K562 (cell line): Measurements from ENCODE around the gene ACTR3C.

Experiments
- CTCF ChIP-seq, 3 experiments: IDR thresholded peaks in 2 of 3; conservative IDR thresholded peaks in 1 of 3; 2 replicates each; pipeline ENCODE4 v1.5.1; 2011 to 2012; ENCODE audit warnings: low read length in 3 of 3, mild to moderate bottlenecking in 3 of 3, control low read depth in 2 of 3, improper control_type of control experiment in 1 of 3, inconsistent platforms in 1 of 3, low read depth in 1 of 3, mixed read lengths in 1 of 3, moderate library complexity in 1 of 3; ENCODE audit not compliant: insufficient read depth in 2 of 3
- ETS1 ChIP-seq: conservative IDR thresholded peaks from 2 replicates; pipeline ENCODE4 v1.6.1; 2011; ENCODE audit warnings: low read depth, mild to moderate bottlenecking, low read length; ENCODE audit not compliant: control insufficient read depth
- RBFOX2 ChIP-seq: fragments of 200-400 bp; formaldehyde crosslinking; IDR thresholded peaks from 2 replicates; pipeline ENCODE4 v1.6.1; 2017; ENCODE audit warnings: low read depth, mild to moderate bottlenecking, low read length, moderate library complexity
- STAG1 ChIP-seq: sonication (generic); formaldehyde crosslinking; IDR thresholded peaks from 2 replicates; pipeline ENCODE4 v1.5.0; 2020; ENCODE audit warnings: missing genetic modification reagents, borderline replicate concordance
- ZNF121 ChIP-seq: sonication (generic); formaldehyde crosslinking; conservative IDR thresholded peaks from 2 replicates; pipeline ENCODE4 v1.8.0; 2022; ENCODE audit warnings: missing genetic modification reagents
- ZNF23 ChIP-seq: fragments of 250-450 bp; sonication (Bioruptor Pico); IDR thresholded peaks from 2 replicates; pipeline ENCODE4 v1.4.0; 2020; ENCODE audit warnings: mild to moderate bottlenecking

- TF ChIP-seq CTCF (IDR thresholded peaks at IDR 0.05 in 2 of 3, conservative IDR thresholded peaks at IDR 0.05 in 1 of 3; ENCODE audit: insufficient read depth in 2 of 3, low read depth in 1 of 3, low read length in 3 of 3) = peak; percentile 63 to 78 (median 63); a peak in 4 of 6 replicates
- TF ChIP-seq STAG1 (CRISPR knock-in tag) = no peak
- TF ChIP-seq ZNF121 = peak; percentile 55
- peak; percentile 62; the same call in 1 of the 2 replicates for TF ChIP-seq ZNF23 (CRISPR knock-in tag)
- peak; percentile 60 for TF ChIP-seq ETS1
- peak; percentile 99 for TF ChIP-seq RBFOX2
These were observed at the start of gene ACTR3C, which contains the start of gene LRRC61 for GRCh38 chr7:150322833-150323681.
